Astrocyte (in vitro differentiated cells and primary cell): Measurements from ENCODE around the gene RTN4. TPM values are rescaled to one million over a fixed set of nuclear protein-coding genes. Genes with fewer than 3 reads are reported as not detected.
"Not testable (repeated sequence)": the region's sequence is repeated elsewhere in the genome, so short reads cannot be mapped to it uniquely, and the experiment has no call there.

Experiments
- DNase-seq: peaks from one replicate; pipeline ENCODE4 v3.0.0-alpha.2; 2010; ENCODE audit warnings: low read depth
- FAIRE-seq: peaks from 2 replicates; lab custom pipeline; 2011; peaks lifted over from hg19 to GRCh38; lab: Jason Lieb, UNC
- H2AFZ ChIP-seq: 2 replicates; pipeline ENCODE4 v1.6.0; 2012; ENCODE audit warnings: low read depth, low read length, inconsistent platforms
- H3K27ac ChIP-seq: 2 replicates; pipeline ENCODE4 v1.5.1; 2011; ENCODE audit warnings: low read depth, low read length, inconsistent platforms
- H3K27me3 ChIP-seq: 2 replicates; pipeline ENCODE4 v1.6.0; 2011; ENCODE audit warnings: low read length, inconsistent platforms; ENCODE audit not compliant: insufficient read depth
- H3K36me3 ChIP-seq: 2 replicates; pipeline ENCODE4 v1.5.1; 2011; ENCODE audit warnings: low read length, inconsistent platforms; ENCODE audit not compliant: insufficient read depth
- H3K4me1 ChIP-seq: 2 replicates; pipeline ENCODE4 v1.5.1; 2011; ENCODE audit warnings: low read length, inconsistent platforms; ENCODE audit not compliant: insufficient read depth
- H3K4me2 ChIP-seq: 2 replicates; pipeline ENCODE4 v1.6.0; 2012; ENCODE audit warnings: low read length, inconsistent platforms
- H3K4me3 ChIP-seq: 2 replicates; pipeline ENCODE4 v1.5.1; 2011; ENCODE audit warnings: low read depth, mild to moderate bottlenecking, low read length, inconsistent platforms; ENCODE audit not compliant: insufficient read depth
- H3K79me2 ChIP-seq: 2 replicates; pipeline ENCODE4 v1.6.0; 2012; ENCODE audit warnings: mild to moderate bottlenecking, low read length, inconsistent platforms; ENCODE audit not compliant: insufficient read depth
- H3K9ac ChIP-seq: 2 replicates; pipeline ENCODE4 v1.6.0; 2012; ENCODE audit warnings: mild to moderate bottlenecking, low read length, inconsistent platforms
- H3K9me3 ChIP-seq: 2 replicates; pipeline ENCODE4 v1.5.1; 2012; ENCODE audit warnings: low read depth, mild to moderate bottlenecking, low read length, inconsistent platforms; ENCODE audit not compliant: insufficient read depth
- H4K20me1 ChIP-seq: 2 replicates; pipeline ENCODE4 v1.6.0; 2012; ENCODE audit warnings: low read length, inconsistent platforms; ENCODE audit not compliant: insufficient read depth
- H3K27ac Mint-ChIP-seq: one replicate; pipeline ENCODE4 v1.8.0; 2021; ENCODE audit warnings: mild to moderate bottlenecking, mixed read lengths; ENCODE audit not compliant: unreplicated experiment
- H3K27me3 Mint-ChIP-seq: one replicate; pipeline ENCODE4 v1.8.0; 2021; ENCODE audit warnings: low read depth, mixed read lengths; ENCODE audit not compliant: unreplicated experiment
- H3K36me3 Mint-ChIP-seq: one replicate; pipeline ENCODE4 v1.8.0; 2021; ENCODE audit warnings: low read depth, mixed read lengths; ENCODE audit not compliant: unreplicated experiment
- H3K4me1 Mint-ChIP-seq: one replicate; pipeline ENCODE4 v1.8.0; 2021; ENCODE audit warnings: low read depth, mixed read lengths; ENCODE audit not compliant: unreplicated experiment
- H3K4me3 Mint-ChIP-seq: one replicate; pipeline ENCODE4 v1.8.0; 2021; ENCODE audit warnings: mild to moderate bottlenecking, moderate library complexity, mixed read lengths; ENCODE audit not compliant: unreplicated experiment
- H3K9me3 Mint-ChIP-seq: one replicate; pipeline ENCODE4 v1.8.0; 2021; ENCODE audit warnings: mild to moderate bottlenecking, mixed read lengths; ENCODE audit not compliant: unreplicated experiment
- CTCF ChIP-seq: IDR thresholded peaks from 2 replicates; pipeline ENCODE4 v1.5.1; 2011; ENCODE audit warnings: low read depth, mild to moderate bottlenecking, inconsistent platforms, low read length, moderate library complexity; ENCODE audit not compliant: insufficient read depth
- EZH2 ChIP-seq: IDR thresholded peaks from 2 replicates; pipeline ENCODE4 v1.6.1; 2012; ENCODE audit warnings: mild to moderate bottlenecking, low read length, inconsistent platforms; ENCODE audit not compliant: insufficient read depth
- total RNA-seq: library from RNA; stranded (reverse); gene quantifications from 2 replicates; pipeline ENCODE4 v1.2.1, GENCODE V29; 2021

RTN4 gene
- total RNA-seq, 1 donor from 2014 or later, result 541 TPM

GRCh38 chr2:55076721-55077120 lies 26.5 kb upstream of the RTN4 start:
- Histone ChIP-seq H3K4me1 (no peaks in the 10 kb centered on the region), H3K9me3 (no peaks in the 10 kb centered on the region), H3K27me3 (no peaks in the 10 kb centered on the region), H3K79me2 (no peaks in the 10 kb centered on the region), H3K36me3 (no peaks in the 10 kb centered on the region), H3K27ac (no peak overlapping the region), H3K4me3 (no peak overlapping the region), H2AFZ (no peak overlapping the region), H3K9ac (no peak overlapping the region), H3K4me2 (no peak overlapping the region), H4K20me1 (no peaks in the 10 kb centered on the region)
- TF ChIP-seq CTCF (no peak), EZH2 (no peak)
- Mint-ChIP-seq H3K4me1 (peaks cover 4% of the 10 kb centered on the region), H3K36me3 (no peaks in the 10 kb centered on the region), H3K27ac (no peak overlapping the region), H3K27me3 (no peaks in the 10 kb centered on the region), H3K9me3 (peaks cover 4% of the 10 kb centered on the region), H3K4me3 (no peak overlapping the region)
- FAIRE-seq (no peak), DNase-seq (no peak)

DNA sequence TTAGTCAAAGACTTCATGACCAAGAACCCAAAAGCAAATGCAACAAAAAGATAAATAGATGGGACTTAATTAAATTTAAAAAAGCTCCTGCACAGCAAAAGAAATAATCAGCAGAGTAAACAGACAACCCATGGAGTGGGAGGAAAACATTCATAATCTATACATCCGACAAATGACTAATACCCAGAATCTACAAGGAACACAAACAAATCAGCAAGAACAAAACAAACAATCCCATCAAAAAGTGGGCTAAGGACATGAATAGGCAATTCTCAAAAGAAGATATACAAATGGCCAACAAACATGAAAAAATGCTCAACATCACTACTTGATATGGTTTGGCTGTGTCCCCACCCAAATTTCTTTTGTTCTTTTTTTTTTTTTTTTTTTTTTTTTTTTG lies 25.8 kb upstream of the RTN4 start:
- DNase-seq, H3K9me3 ChIP-seq, H3K4me3 ChIP-seq, FAIRE-seq, H3K4me2 ChIP-seq, H2AFZ ChIP-seq, H3K4me3 Mint-ChIP-seq, H3K9ac ChIP-seq, H3K27ac ChIP-seq, H3K27me3 ChIP-seq, H3K27me3 Mint-ChIP-seq, H3K4me1 ChIP-seq, H3K9me3 Mint-ChIP-seq, H3K27ac Mint-ChIP-seq, H4K20me1 ChIP-seq, H3K4me1 Mint-ChIP-seq, H3K79me2 ChIP-seq, H3K36me3 Mint-ChIP-seq, H3K36me3 ChIP-seq: not testable (repeated sequence)

DNA sequence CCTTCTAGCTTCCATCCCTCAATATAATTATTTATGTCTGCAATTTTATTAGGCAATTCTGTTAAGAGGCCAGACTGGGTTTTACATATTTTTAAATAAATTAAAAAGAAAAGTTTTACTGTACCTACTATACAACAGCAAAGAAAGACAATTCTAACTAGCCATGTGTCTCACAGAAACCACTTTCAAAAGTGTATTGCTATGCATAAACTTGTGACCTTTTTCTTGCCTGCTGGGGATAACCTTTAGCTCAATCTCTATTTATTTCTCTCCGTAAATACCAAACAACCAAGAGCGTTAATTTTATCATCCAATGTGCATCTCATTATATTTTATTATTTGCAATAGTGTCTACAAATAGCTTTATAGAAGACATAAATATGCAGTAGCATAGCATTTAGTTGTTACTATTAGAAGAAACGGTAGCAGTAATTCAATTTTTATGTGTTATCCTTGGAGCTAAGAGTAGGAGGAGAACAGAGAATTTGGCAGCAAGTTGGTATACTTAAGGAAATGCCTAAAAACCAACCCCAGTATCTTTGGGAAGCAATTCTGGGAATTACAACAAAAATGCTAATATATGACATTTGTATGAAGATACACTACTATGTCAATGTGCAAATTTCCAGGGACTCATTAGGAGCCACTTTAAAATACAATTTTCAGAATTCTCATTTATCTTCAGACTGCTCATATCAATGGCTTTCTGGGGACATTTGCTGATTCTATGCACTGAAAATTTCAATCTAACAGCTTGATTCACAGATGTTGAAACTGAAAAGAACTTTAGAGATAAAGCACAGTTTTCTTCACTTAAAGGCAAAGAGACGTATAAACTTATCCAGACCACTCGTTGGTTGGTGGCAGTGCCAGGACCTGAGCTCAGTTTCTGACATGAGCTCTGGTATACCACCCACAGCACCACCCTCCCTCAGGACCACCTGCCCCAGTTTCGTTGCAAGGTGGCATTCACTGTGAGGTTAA lies 23.0 kb upstream of the RTN4 start:
- H3K4me1 Mint-ChIP-seq, result no peaks in the 10 kb centered on the region
- no peaks in the 10 kb centered on the region for H3K27me3 Mint-ChIP-seq
- H3K36me3 Mint-ChIP-seq, result no peaks in the 10 kb centered on the region
- no peak overlapping the region for H3K27ac Mint-ChIP-seq
- no peaks in the 10 kb centered on the region for H3K27me3 ChIP-seq
- no peak overlapping the region for H3K27ac ChIP-seq
- H3K9ac ChIP-seq, result no peak overlapping the region
- TF ChIP-seq CTCF (no peak), EZH2 (no peak)
- no peak overlapping the region for H3K4me3 ChIP-seq
- no peaks in the 10 kb centered on the region for H3K4me1 ChIP-seq
- no peak overlapping the region for H2AFZ ChIP-seq
- DNase-seq (no peak), FAIRE-seq (no peak)
- H3K4me3 Mint-ChIP-seq, result no peak overlapping the region
- H3K4me2 ChIP-seq, result no peak overlapping the region
- peaks cover 4% of the 10 kb centered on the region for H3K9me3 Mint-ChIP-seq
- H4K20me1 ChIP-seq, result no peaks in the 10 kb centered on the region
- H3K36me3 ChIP-seq, result no peaks in the 10 kb centered on the region
- no peaks in the 10 kb centered on the region for H3K9me3 ChIP-seq
- no peaks in the 10 kb centered on the region for H3K79me2 ChIP-seq
